Measurements from ENCODE around the gene TPRA1.

GRCh38 chr3:127560051-127560787 is 30.3 kb downstream of the TPRA1 start:
- TF ChIP-seq POLR2AphosphoS5 (IDR thresholded peaks at IDR 0.05) (peak in 1 of 3 donors; percentile 21), POLR2A (IDR thresholded peaks at IDR 0.05) (no peak), CTCF (IDR thresholded peaks at IDR 0.05 in 8 of 11, conservative IDR thresholded peaks at IDR 0.05 in 3 of 11) (no peak)
